Astrocyte (in vitro differentiated cells and primary cell): Measurements from ENCODE around the gene TPP1. TPM values are rescaled to one million over a fixed set of nuclear protein-coding genes. Genes with fewer than 3 reads are reported as not detected.
A peak's percentile ranks its signal among the peaks of the same experiment; 100 is the strongest.

ENCODE experiments used
- DNase-seq: peaks from one replicate; pipeline ENCODE4 v3.0.0-alpha.2; 2010; ENCODE audit warnings: low read depth
- FAIRE-seq: peaks from 2 replicates; lab custom pipeline; 2011; peaks lifted over from hg19 to GRCh38; lab: Jason Lieb, UNC
- H2AFZ ChIP-seq: 2 replicates; pipeline ENCODE4 v1.6.0; 2012; ENCODE audit warnings: low read depth, low read length, inconsistent platforms
- H3K27ac ChIP-seq: 2 replicates; pipeline ENCODE4 v1.5.1; 2011; ENCODE audit warnings: low read depth, low read length, inconsistent platforms
- H3K27me3 ChIP-seq: 2 replicates; pipeline ENCODE4 v1.6.0; 2011; ENCODE audit warnings: low read length, inconsistent platforms; ENCODE audit not compliant: insufficient read depth
- H3K36me3 ChIP-seq: 2 replicates; pipeline ENCODE4 v1.5.1; 2011; ENCODE audit warnings: low read length, inconsistent platforms; ENCODE audit not compliant: insufficient read depth
- H3K4me1 ChIP-seq: 2 replicates; pipeline ENCODE4 v1.5.1; 2011; ENCODE audit warnings: low read length, inconsistent platforms; ENCODE audit not compliant: insufficient read depth
- H3K4me2 ChIP-seq: 2 replicates; pipeline ENCODE4 v1.6.0; 2012; ENCODE audit warnings: low read length, inconsistent platforms
- H3K4me3 ChIP-seq: 2 replicates; pipeline ENCODE4 v1.5.1; 2011; ENCODE audit warnings: low read depth, mild to moderate bottlenecking, low read length, inconsistent platforms; ENCODE audit not compliant: insufficient read depth
- H3K79me2 ChIP-seq: 2 replicates; pipeline ENCODE4 v1.6.0; 2012; ENCODE audit warnings: mild to moderate bottlenecking, low read length, inconsistent platforms; ENCODE audit not compliant: insufficient read depth
- H3K9ac ChIP-seq: 2 replicates; pipeline ENCODE4 v1.6.0; 2012; ENCODE audit warnings: mild to moderate bottlenecking, low read length, inconsistent platforms
- H3K9me3 ChIP-seq: 2 replicates; pipeline ENCODE4 v1.5.1; 2012; ENCODE audit warnings: low read depth, mild to moderate bottlenecking, low read length, inconsistent platforms; ENCODE audit not compliant: insufficient read depth
- H4K20me1 ChIP-seq: 2 replicates; pipeline ENCODE4 v1.6.0; 2012; ENCODE audit warnings: low read length, inconsistent platforms; ENCODE audit not compliant: insufficient read depth
- H3K27ac Mint-ChIP-seq: one replicate; pipeline ENCODE4 v1.8.0; 2021; ENCODE audit warnings: mild to moderate bottlenecking, mixed read lengths; ENCODE audit not compliant: unreplicated experiment
- H3K27me3 Mint-ChIP-seq: one replicate; pipeline ENCODE4 v1.8.0; 2021; ENCODE audit warnings: low read depth, mixed read lengths; ENCODE audit not compliant: unreplicated experiment
- H3K36me3 Mint-ChIP-seq: one replicate; pipeline ENCODE4 v1.8.0; 2021; ENCODE audit warnings: low read depth, mixed read lengths; ENCODE audit not compliant: unreplicated experiment
- H3K4me1 Mint-ChIP-seq: one replicate; pipeline ENCODE4 v1.8.0; 2021; ENCODE audit warnings: low read depth, mixed read lengths; ENCODE audit not compliant: unreplicated experiment
- H3K4me3 Mint-ChIP-seq: one replicate; pipeline ENCODE4 v1.8.0; 2021; ENCODE audit warnings: mild to moderate bottlenecking, moderate library complexity, mixed read lengths; ENCODE audit not compliant: unreplicated experiment
- H3K9me3 Mint-ChIP-seq: one replicate; pipeline ENCODE4 v1.8.0; 2021; ENCODE audit warnings: mild to moderate bottlenecking, mixed read lengths; ENCODE audit not compliant: unreplicated experiment
- EZH2 ChIP-seq: IDR thresholded peaks from 2 replicates; pipeline ENCODE4 v1.6.1; 2012; ENCODE audit warnings: mild to moderate bottlenecking, low read length, inconsistent platforms; ENCODE audit not compliant: insufficient read depth
- total RNA-seq: library from RNA; stranded (reverse); gene quantifications from 2 replicates; pipeline ENCODE4 v1.2.1, GENCODE V29; 2021
- TF ChIP-seq, protein P1 (sequence below): IDR thresholded peaks from 2 replicates; pipeline ENCODE4 v1.5.1; 2011; ENCODE audit warnings: low read depth, mild to moderate bottlenecking, inconsistent platforms, low read length, moderate library complexity; ENCODE audit not compliant: insufficient read depth

The TPP1 gene
- total RNA-seq, 1 donor from 2014 or later, result 43.4 TPM

GRCh38 chr11:6657346-6657745 is 38.1 kb upstream of the TPP1 start:
- no peaks in the 10 kb centered on the region for H3K79me2 ChIP-seq
- TF ChIP-seq, protein P1, sequence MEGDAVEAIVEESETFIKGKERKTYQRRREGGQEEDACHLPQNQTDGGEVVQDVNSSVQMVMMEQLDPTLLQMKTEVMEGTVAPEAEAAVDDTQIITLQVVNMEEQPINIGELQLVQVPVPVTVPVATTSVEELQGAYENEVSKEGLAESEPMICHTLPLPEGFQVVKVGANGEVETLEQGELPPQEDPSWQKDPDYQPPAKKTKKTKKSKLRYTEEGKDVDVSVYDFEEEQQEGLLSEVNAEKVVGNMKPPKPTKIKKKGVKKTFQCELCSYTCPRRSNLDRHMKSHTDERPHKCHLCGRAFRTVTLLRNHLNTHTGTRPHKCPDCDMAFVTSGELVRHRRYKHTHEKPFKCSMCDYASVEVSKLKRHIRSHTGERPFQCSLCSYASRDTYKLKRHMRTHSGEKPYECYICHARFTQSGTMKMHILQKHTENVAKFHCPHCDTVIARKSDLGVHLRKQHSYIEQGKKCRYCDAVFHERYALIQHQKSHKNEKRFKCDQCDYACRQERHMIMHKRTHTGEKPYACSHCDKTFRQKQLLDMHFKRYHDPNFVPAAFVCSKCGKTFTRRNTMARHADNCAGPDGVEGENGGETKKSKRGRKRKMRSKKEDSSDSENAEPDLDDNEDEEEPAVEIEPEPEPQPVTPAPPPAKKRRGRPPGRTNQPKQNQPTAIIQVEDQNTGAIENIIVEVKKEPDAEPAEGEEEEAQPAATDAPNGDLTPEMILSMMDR, result no peak
- TF ChIP-seq EZH2, result no peak
- H3K27me3 ChIP-seq, result peaks cover 24% of the 10 kb centered on the region
- Mint-ChIP-seq H3K9me3 (no peaks in the 10 kb centered on the region), H3K27me3 (peaks cover 8% of the 10 kb centered on the region), H3K27ac (no peak overlapping the region), H3K4me1 (no peaks in the 10 kb centered on the region), H3K36me3 (no peaks in the 10 kb centered on the region), H3K4me3 (no peak overlapping the region)
- H3K4me1 ChIP-seq, result no peaks in the 10 kb centered on the region
- H3K9me3 ChIP-seq, result no peaks in the 10 kb centered on the region
- no peak overlapping the region for H2AFZ ChIP-seq
- H3K36me3 ChIP-seq, result no peaks in the 10 kb centered on the region
- H3K9ac ChIP-seq, result no peak overlapping the region
- no peak overlapping the region for H3K4me2 ChIP-seq
- FAIRE-seq, result no peak
- H3K4me3 ChIP-seq, result no peak overlapping the region
- DNase-seq, result no peak
- H3K27ac ChIP-seq, result no peak overlapping the region
- H4K20me1 ChIP-seq, result peaks cover 6% of the 10 kb centered on the region

DNA sequence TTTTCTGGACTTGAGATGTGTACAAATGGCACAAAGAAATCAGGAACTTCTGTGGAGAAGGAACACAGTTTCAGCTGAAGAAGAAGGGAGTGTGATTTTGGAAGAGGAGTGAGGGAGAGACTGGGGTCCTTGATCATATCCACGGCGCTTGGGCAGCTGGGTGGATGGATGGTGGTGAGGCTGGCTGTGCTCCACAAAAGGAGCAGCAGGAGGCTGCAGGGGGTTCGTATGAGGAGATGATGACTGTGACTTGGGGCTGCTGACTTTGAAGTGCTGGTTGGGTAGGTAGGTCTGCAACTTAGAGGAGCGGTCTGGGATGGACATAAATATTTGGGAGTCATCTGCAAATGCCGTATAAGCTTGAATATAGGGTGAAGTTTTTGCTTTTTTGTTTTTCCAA is 37.7 kb upstream of the TPP1 start:
- peaks cover 28% of the 10 kb centered on the region for H3K27me3 ChIP-seq
- no peak overlapping the region for H3K9ac ChIP-seq
- no peaks in the 10 kb centered on the region for H3K9me3 Mint-ChIP-seq
- H3K27me3 Mint-ChIP-seq, result peaks cover 8% of the 10 kb centered on the region
- H3K36me3 Mint-ChIP-seq, result no peaks in the 10 kb centered on the region
- no peaks in the 10 kb centered on the region for H3K4me1 ChIP-seq
- peaks cover 6% of the 10 kb centered on the region for H4K20me1 ChIP-seq
- no peaks in the 10 kb centered on the region for H3K9me3 ChIP-seq
- H3K36me3 ChIP-seq, result no peaks in the 10 kb centered on the region
- H3K4me3 Mint-ChIP-seq, result no peak overlapping the region
- TF ChIP-seq EZH2, result no peak
- TF ChIP-seq, protein P1, result no peak
- no peak overlapping the region for H3K4me3 ChIP-seq
- DNase-seq, result no peak
- no peak overlapping the region for H3K4me2 ChIP-seq
- no peak overlapping the region for H2AFZ ChIP-seq
- no peaks in the 10 kb centered on the region for H3K4me1 Mint-ChIP-seq
- H3K79me2 ChIP-seq, result no peaks in the 10 kb centered on the region
- no peak for FAIRE-seq
- H3K27ac Mint-ChIP-seq, result no peak overlapping the region
- no peak overlapping the region for H3K27ac ChIP-seq

DNA sequence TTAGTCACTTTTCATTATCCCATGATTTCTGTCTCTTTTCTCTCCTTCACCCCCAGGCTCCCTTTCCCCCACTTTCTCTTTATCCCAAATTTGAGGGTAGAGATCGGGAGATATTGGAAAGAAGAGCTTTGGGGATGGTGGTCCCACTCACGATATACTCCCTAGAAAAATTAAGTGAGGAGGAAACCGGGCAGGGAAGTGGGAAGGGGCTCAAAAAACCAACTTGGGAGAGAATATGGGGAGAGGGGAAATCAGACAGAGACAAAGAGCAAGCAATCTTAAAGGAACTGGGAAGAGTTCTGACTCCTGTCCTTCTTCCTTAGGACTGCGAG is 37.3 kb upstream of the TPP1 start:
- Mint-ChIP-seq H3K4me3 (peak overlapping the region; percentile 75), H3K36me3 (no peaks in the 10 kb centered on the region), H3K27ac (no peak overlapping the region), H3K9me3 (no peaks in the 10 kb centered on the region), H3K27me3 (peaks cover 8% of the 10 kb centered on the region), H3K4me1 (no peaks in the 10 kb centered on the region)
- Histone ChIP-seq H3K36me3 (no peaks in the 10 kb centered on the region), H3K27me3 (peaks cover 32% of the 10 kb centered on the region), H3K4me3 (no peak overlapping the region), H2AFZ (peak overlapping the region; percentile 74), H3K9ac (peak overlapping the region; percentile 74), H4K20me1 (peaks cover 7% of the 10 kb centered on the region), H3K27ac (no peak overlapping the region), H3K9me3 (no peaks in the 10 kb centered on the region), H3K4me1 (no peaks in the 10 kb centered on the region), H3K79me2 (no peaks in the 10 kb centered on the region), H3K4me2 (peak overlapping the region; percentile 92)
- no peak for DNase-seq
- peak; percentile 31 for TF ChIP-seq EZH2
- TF ChIP-seq, protein P1, result no peak
- FAIRE-seq, result no peak
